OCI-M1 (cell line): ENCODE results near the gene OR7G1.
A peak's percentile ranks its signal among the peaks of the same experiment; 100 is the strongest.
"Not testable (repeated sequence)": the region's sequence is repeated elsewhere in the genome, so short reads cannot be mapped to it uniquely, and the experiment has no call there.

ENCODE experiments used
- DNase-seq: peaks from one replicate; lab custom pipeline; 2025; lab: John Stamatoyannopoulos, UW

Gene OR7G1

DNA sequence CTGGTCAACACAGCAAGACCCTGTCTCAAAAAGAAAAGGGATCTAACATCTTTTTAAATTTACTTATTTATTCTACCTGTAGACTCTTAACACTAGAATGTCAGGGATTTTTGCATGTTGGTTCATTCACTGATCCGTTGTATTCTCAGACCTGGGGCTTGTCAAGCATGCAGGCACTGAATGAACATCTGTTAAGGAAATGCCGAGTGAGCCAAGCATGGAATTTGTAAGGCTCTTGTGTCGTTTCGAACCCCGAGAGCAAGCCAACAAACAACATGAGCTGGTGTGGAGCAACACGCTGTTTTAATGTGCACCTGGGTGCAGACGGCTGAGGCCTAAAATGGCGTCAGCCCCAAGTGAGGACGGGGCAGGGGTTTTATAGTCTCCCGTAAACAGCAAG, 38.7 kb downstream of the OR7G1 start:
- DNase-seq, result no peak

DNA sequence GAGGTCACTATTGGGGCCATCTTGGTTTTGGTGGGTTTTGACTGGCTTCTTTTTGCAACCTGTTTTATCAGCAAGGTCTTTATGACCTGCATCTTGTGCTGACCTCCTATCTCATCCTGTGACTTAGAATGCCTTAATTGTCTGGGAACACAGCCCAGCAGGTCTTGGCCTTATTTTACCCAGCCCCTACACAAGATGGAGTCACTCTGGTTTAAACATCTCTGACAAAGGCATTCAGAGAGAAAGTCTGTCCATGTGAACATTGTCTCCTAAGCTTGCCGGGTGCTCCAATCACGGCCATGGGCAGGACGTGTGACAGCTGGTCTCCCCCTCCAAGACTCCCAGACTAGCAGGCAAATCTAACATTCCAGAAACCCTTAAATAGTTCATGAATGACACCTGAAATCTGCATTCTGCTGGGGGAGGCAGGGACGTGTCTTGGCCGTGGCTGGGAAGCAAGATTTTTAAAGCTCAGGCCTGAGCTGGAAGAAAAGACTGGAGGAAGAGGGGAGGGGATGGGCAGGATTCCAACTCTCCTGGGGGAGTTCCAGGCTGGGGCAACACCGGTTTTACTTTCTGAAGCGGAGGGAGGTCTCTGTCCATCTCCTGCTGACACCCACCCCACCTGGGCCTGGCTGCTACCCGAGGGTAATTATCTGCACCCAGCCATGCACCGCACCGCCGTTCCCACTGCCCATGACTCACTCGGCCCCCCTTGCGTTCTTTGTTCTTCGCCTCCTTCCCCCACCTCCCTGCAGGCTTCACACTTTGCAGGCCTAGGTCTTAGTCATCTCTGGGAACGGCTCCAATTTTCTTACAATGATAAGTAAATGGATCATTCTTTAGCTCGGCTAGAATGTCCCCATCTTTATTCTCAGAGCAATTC, 40.3 kb downstream of the OR7G1 start:
- peak; percentile 99 for DNase-seq

DNA sequence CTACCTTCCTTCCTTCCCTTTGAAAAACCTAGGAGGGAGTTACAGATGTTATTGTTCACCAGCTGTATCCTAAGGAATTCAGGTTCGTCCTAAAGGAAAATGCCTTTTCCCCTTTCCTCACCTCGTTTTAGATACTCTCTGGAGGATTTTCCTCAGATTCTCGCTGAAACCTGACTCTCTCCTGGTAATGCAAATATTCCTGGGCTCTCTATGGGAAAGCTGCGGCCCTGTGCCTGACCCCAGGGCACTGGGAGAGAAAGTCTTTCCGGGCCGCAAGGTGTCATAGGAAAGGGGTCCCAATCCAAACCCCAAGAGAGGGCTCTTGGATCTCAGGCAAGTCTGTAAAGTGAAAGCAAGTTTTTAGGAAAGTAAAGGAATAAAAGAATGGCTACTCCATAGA, 41.8 kb downstream of the OR7G1 start:
- no peak for DNase-seq

DNA sequence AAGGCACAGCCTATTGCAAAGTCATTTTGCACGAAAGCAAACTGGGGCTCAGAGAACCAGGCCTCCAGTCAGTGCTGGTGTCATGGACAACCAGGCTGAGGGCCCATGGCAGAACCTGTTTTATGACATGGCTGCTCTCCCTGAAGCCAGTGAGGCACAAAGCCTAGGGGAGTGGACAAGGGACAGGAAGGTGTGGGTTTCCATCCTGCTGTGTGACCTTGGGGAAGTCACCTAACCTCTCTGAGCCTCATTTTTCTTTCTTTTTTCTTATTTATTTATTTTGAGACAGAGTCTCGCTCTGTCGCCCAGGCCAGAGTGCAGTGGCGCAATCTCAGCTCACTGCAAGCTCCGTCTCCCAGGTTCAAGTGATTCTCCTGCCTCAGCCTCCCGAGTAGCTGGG, 43.8 kb downstream of the OR7G1 start:
- DNase-seq, result not testable (repeated sequence)

DNA sequence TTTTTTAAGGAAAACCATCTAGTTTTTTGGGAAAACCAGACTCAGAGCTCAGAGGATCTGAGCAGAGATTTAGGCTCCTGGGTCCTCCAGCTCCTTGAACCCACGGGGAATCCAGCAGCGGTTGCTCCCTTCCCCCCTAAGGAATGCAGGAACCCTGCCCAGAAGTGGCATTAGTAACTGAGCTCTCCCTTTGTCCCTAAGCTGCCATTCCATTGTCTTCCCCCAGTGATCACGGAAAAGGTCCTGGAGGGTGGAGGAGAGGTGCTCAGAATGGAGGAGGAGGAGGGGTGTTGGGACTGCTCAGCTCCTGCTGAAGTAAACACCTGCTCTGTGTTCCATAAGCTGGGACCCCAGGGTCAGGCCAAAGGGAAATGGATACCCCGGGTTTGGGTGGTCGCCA, 45.5 kb downstream of the OR7G1 start:
- no peak for DNase-seq

DNA sequence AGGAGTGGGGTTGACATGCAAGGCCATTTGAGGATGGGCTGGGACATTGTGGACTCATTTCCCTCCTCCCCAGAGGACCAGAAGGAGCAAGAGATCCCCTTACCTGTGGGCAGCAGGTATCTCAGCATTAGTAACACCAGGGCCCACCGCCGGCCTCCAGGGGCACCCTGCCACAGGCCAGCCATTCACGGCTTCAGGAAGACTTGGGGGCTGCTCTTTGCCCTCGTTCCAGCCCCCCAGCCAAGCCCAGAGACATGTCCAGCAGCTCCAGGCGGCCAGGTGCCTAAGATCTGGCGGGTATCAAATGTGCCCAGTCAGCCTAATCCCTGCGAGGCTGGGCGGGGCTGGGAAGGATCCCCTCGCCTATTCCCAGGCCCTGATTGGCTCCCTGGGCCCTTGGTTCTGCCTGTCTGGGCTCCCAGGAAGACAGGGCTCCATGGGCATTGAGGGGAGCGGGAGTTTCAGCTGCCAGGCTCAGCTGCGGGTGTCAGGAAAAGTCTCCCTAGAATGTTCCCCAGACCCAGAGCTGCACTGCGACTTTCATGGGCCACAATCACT, 50.0 kb downstream of the OR7G1 start:
- DNase-seq, result no peak
